ENCODE measurements around the gene ARF1. TPM values are rescaled to one million over a fixed set of nuclear protein-coding genes. Genes with fewer than 3 reads are reported as not detected.
A peak's percentile ranks its signal among the peaks of the same experiment; 100 is the strongest.

The ARF1 gene
- total RNA-seq, 1 donor from 2014 or later = 295 TPM

DNA sequence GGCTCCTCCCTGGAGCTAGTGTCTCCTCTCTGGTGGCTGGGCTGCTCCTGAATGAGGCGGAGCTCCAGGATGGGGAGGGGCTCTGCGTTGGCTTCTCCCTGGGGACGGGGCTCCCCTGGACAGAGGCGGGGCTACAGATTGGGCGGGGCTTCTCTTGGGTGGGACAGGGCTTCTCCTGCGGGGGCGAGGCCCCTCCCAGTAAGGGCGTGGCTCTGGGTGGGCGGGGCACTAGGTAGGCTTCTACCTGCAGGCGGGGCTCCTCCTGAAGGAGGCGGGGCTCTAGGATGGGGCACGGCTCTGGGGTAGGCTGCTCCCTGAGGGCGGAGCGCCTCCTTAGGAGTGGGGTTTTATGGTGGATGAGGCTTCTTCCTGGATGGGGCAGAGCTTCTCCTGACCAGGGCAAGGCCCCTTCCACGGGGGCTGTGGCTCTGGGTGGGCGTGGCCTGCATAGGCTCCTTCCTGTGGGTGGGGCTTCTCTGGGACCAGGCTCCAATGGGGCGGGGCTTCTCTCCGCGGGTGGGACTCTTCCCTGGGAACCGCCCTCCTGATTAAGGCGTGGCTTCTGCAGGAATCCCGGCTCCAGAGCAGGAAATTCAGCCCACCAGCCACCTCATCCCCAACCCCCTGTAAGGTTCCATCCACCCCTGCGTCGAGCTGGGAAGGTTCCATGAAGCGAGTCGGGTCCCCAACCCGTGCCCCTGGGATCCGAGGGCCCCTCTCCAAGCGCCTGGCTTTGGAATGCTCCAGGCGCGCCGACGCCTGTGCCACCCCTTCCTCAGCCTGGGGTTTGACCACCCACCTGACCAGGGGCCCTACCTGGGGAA lies 22.7 kb upstream of the ARF1 start:
- H3K4me3 ChIP-seq = peak overlapping the region; percentile 19 to 33
- TF ChIP-seq POLR2AphosphoS5 (IDR thresholded peaks at IDR 0.05; ENCODE audit: insufficient read depth in 1 of 2, low read depth in 1 of 2) = no peak
- TF ChIP-seq, protein P1, sequence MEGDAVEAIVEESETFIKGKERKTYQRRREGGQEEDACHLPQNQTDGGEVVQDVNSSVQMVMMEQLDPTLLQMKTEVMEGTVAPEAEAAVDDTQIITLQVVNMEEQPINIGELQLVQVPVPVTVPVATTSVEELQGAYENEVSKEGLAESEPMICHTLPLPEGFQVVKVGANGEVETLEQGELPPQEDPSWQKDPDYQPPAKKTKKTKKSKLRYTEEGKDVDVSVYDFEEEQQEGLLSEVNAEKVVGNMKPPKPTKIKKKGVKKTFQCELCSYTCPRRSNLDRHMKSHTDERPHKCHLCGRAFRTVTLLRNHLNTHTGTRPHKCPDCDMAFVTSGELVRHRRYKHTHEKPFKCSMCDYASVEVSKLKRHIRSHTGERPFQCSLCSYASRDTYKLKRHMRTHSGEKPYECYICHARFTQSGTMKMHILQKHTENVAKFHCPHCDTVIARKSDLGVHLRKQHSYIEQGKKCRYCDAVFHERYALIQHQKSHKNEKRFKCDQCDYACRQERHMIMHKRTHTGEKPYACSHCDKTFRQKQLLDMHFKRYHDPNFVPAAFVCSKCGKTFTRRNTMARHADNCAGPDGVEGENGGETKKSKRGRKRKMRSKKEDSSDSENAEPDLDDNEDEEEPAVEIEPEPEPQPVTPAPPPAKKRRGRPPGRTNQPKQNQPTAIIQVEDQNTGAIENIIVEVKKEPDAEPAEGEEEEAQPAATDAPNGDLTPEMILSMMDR (IDR thresholded peaks at IDR 0.05) = no peak
- no peak for TF ChIP-seq POLR2A (IDR thresholded peaks at IDR 0.05)
- intact Hi-C loops (cut with DNase I) = no loop called here
- peaks cover 18% of the 10 kb centered on the region for H3K4me1 ChIP-seq
- H3K27me3 ChIP-seq = peaks cover 13% of the 10 kb centered on the region
- no peaks in the 10 kb centered on the region for H3K36me3 ChIP-seq
- no peak for DNase-seq (ENCODE audit: extremely low spot score in 2 of 2)
- H3K27ac ChIP-seq = no peak overlapping the region
- H3K9me3 ChIP-seq = no peaks in the 10 kb centered on the region

DNA sequence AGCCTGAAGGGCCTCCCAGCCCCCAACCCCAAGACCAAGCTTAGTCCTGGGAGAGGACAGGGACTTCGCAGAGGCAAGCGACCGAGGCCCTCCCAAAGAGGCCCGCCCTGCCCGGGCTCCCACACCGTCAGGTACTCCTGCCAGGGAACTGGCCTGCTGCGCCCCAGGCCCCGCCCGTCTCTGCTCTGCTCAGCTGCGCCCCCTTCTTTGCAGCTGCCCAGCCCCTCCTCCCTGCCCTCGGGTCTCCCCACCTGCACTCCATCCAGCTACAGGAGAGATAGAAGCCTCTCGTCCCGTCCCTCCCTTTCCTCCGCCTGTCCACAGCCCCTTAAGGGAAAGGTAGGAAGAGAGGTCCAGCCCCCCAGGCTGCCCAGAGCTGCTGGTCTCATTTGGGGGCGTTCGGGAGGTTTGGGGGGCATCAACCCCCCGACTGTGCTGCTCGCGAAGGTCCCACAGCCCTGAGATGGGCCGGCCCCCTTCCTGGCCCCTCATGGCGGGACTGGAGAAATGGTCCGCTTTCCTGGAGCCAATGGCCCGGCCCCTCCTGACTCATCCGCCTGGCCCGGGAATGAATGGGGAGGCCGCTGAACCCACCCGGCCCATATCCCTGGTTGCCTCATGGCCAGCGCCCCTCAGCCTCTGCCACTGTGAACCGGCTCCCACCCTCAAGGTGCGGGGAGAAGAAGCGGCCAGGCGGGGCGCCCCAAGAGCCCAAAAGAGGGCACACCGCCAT lies 21.9 kb upstream of the ARF1 start:
- intact Hi-C loops (cut with DNase I) = no loop called here
- Histone ChIP-seq H3K4me3 (peak overlapping the region; percentile 19 to 33), H3K27ac (no peak overlapping the region), H3K4me1 (peaks cover 18% of the 10 kb centered on the region), H3K27me3 (peaks cover 13% of the 10 kb centered on the region), H3K9me3 (no peaks in the 10 kb centered on the region), H3K36me3 (no peaks in the 10 kb centered on the region)
- TF ChIP-seq, protein P1 (IDR thresholded peaks at IDR 0.05) = no peak
- TF ChIP-seq POLR2A (IDR thresholded peaks at IDR 0.05) = no peak
- no peak for TF ChIP-seq POLR2AphosphoS5 (IDR thresholded peaks at IDR 0.05; ENCODE audit: insufficient read depth in 1 of 2, low read depth in 1 of 2)
- no peak for DNase-seq (ENCODE audit: extremely low spot score in 2 of 2)

DNA sequence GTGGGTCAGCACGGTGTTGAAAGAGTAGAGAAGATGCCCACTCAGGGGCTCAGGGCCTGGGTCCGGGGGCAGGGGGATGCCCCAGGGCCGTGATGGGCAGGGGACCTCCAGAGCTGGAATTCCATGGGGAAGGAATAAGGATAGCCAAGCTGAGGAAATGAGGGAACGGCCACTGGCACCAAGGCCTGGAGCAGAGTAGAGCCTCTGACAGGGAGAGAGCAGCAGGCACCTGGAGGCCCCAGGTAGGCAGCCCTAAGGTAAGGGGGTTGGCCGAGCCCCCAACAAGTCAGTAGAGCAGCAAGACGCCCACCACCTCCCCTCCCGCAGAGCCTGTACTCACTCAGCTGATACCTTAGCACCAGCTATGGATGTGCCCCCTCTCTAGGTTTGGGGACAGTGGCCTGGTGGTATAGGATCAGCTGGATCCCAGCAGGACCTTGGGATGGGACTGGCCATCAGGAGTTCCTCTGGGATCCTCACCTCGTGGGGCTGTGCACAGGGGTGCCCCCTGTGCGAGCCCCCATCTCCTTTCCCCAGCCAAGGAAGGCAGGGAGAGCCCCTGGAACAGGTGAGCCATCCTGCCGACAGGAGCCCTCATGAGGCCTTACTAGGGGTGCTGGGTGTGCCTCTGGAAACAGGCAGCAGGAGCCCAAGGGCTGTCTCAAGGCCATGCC lies 21.0 kb upstream of the ARF1 start:
- Histone ChIP-seq H3K36me3 (no peaks in the 10 kb centered on the region), H3K27ac (no peak overlapping the region), H3K9me3 (no peaks in the 10 kb centered on the region), H3K4me3 (no peak overlapping the region), H3K4me1 (peaks cover 18% of the 10 kb centered on the region), H3K27me3 (peaks cover 13% of the 10 kb centered on the region)
- TF ChIP-seq, protein P1 (IDR thresholded peaks at IDR 0.05) = no peak
- no peak for DNase-seq (ENCODE audit: extremely low spot score in 2 of 2)
- intact Hi-C loops (cut with DNase I) = no loop called here

DNA sequence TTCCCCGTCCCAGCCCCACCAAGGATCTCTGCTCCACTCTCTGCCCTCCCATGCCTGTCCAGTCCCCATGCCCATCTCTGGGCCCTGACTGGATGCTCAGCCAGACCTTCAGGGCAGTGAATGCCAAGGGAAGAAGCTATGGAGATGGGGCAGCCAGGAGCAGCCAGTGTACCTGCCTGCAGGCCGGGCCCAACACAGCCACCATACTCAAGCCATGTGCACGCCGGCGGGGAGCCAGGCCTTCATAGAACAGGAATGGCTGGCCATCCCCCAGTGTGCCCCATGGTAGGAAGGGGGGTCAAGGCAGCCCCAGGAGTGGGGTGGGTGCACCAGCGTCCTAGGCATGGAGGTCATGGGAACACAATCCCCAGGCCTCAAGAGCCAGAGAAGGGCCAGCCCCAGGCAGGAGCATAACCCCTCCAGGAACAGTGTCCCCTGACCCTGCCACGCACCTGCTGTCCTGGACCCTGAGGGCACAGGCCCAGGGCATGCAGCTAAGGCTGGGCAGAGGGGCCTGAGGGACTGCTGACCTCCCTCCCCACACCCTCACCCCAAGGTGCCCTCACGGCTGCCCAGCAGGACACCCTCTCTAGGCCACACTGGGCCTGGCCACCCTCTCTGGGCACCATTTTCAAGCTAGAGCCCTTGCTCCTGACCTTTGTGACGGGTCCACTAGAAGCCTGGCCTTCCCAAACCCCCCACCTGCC lies 20.3 kb upstream of the ARF1 start:
- TF ChIP-seq, protein P1 (IDR thresholded peaks at IDR 0.05) = no peak
- TF ChIP-seq POLR2AphosphoS5 (IDR thresholded peaks at IDR 0.05; ENCODE audit: insufficient read depth in 1 of 2, low read depth in 1 of 2) (no peak), POLR2A (IDR thresholded peaks at IDR 0.05) (no peak)
- Histone ChIP-seq H3K27ac (no peak overlapping the region), H3K4me1 (peaks cover 18% of the 10 kb centered on the region), H3K9me3 (no peaks in the 10 kb centered on the region), H3K36me3 (no peaks in the 10 kb centered on the region), H3K4me3 (no peak overlapping the region), H3K27me3 (peaks cover 13% of the 10 kb centered on the region)
- no peak for DNase-seq (ENCODE audit: extremely low spot score in 2 of 2)
- intact Hi-C loops (cut with DNase I) = no loop called here
